HG03135 (cell line): Measurements from ENCODE around the gene CHRNA10.

ENCODE experiments used
- ATAC-seq: cut with Tn5 transposase; IDR thresholded peaks from one replicate; pipeline ENCODE4 v1.9.1; 2021; ENCODE audit warnings: mild to moderate bottlenecking, moderate library complexity; ENCODE audit not compliant: unreplicated experiment

Gene CHRNA10

GRCh38 chr11:3671334-3672254 lies at the start of gene CHRNA10:
Gene CHRNA10 (minus strand): TSS chr11:3671384. CDS start chr11:3671312, 72 bp downstream.
- ATAC-seq = no peak

DNA sequence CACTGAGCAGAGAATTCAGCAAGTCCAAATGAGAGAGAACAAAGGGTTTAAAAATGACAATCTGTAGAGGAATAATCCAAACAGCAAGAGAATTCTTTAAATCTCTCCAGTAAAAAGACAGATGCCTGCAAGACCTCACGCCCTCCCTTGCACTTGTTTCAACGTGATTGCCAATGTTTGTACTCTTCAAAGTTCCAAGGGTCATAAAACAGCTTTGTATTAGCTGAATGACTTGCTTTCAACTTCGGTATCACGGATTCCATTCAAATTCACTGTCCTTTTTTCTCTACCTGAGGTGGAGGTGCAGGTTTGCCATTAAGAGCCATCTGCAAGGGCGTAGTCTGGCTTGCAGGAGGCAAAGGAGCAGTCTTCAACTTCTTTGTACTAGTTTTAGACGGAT lies 41.1 kb upstream of the CHRNA10 start:
- ATAC-seq = no peak

DNA sequence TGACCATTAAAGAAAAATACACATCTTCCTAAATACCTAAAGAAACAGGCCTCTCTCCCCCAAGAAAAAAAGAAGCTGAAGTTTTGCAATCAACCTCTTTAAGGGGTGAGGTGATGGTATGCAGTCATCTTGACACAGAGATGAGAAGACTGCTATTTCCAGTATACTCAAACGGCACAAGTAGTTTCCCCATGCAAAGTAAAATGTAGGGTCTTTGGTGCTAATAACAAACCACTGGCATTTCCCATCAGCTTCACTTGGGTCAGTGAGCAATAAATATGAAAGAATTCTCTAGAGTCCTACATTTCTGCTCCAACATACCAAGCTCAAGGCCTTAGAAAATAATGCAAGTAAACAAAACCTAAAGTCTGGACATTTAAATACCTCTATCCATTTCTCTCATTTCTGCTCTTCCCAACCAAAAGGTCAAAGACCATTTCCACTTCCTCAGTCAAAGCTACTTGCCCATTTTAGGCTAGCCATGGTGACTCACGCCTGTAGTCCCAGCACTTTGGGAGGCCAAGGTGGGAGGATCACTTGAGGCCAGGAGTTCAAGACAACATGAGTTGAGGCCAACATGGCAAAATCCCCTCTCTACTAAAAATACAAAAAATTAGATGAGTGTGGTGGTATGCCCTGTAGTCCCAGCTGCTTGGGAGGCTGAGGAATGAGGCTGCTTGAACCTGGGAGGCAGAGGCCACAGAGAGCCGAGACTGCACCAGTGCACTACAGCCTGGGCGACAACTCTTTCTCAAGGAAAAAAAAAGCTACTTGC lies 39.5 kb upstream of the CHRNA10 start:
- no peak for ATAC-seq

GRCh38 chr11:3709977-3710376 lies 38.8 kb upstream of the CHRNA10 start:
- no peak for ATAC-seq

DNA sequence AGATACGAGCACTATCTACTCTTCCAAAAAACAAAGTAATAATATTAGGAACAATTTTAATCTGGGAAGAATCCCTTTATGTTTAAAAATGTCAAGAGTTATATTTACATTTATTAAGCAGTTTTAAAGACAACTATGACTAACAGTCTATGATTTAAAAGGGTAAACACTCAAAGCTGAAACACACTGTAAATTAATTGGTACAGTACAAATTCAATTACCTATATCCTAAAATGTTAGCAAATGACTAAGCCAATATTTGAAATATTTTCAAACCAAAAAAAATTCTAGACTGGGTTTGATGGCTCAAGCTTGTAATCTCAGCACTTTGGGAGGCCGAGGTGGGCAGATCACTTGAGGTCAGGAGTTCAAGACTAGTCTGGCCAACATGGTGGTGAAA lies 36.0 kb upstream of the CHRNA10 start:
- no peak for ATAC-seq

DNA sequence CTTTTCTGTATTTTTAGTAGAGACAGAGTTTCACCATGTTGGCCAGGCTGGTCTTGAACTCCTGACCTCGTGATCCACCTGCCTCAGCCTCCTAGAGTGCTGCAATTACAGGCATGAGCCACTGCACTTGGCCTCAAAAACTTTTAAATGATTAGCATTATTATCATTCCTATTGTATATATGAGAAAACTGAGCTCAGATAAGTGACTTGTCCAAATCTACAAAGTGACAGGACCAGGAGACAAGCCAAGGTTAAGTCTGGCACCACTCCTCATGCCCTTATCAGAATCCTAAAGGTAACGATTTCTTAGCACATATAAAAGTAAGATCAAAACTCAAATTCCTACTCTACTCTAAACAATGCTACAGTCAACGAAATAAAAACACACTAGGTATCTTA lies 32.2 kb upstream of the CHRNA10 start:
- ATAC-seq = no peak

GRCh38 chr11:3700910-3701309 lies 29.7 kb upstream of the CHRNA10 start:
- ATAC-seq = no peak

DNA sequence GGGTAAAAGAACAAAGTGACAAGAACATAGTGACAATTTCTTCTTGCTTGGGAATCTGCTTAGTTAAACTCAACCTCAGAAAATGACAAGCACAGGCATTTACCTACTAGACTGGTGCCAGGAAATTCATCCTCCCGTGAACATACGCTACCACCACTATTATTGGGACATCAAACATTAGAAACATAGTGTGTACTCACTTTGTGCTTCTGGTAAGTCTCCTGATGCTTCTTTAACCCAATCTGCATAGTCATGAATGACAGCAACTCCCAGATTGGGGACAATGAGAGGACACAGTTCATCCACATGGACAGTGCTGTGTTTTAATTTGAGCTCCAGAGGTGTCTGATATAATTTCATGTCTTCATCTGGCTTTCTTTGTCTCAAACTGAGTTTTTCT lies 29.2 kb upstream of the CHRNA10 start:
- no peak for ATAC-seq

DNA sequence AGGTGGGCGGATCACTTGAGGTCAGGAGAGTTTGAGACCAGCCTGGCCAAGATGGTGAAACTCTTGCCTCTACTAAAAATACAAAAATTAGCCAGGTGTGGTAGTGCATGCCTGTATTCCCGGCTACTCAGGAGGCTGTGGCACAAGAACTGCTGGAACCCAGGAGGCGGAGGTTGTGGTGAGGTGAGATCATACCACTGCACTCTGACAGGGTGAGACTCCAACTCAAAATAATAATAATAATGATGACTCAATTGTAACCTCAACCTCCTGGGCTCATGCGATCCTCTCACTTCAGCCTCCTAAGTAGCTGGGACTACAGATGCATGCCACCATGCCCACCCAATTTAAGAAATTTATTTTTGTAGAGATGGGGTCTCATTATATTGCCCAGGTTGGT lies 15.6 kb upstream of the CHRNA10 start:
- no peak for ATAC-seq

GRCh38 chr11:3685923-3686322 lies 14.7 kb upstream of the CHRNA10 start:
- ATAC-seq = no peak

DNA sequence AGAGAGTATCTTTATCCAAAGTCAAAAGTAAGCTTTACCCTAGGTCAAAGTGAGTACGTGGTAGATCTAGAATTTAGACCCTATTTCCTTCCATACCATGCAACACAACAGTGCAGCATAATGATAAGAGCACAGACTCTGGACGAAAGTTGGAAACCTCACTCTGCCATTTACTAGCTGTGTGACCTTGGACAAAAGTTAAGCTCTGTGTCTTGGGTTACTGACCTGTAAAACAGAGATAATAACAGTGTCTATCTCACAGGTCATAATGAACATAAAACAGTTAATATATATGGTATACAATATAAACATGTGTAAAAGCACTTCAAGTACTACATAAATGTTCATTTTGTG lies 13.6 kb upstream of the CHRNA10 start:
- ATAC-seq = no peak

DNA sequence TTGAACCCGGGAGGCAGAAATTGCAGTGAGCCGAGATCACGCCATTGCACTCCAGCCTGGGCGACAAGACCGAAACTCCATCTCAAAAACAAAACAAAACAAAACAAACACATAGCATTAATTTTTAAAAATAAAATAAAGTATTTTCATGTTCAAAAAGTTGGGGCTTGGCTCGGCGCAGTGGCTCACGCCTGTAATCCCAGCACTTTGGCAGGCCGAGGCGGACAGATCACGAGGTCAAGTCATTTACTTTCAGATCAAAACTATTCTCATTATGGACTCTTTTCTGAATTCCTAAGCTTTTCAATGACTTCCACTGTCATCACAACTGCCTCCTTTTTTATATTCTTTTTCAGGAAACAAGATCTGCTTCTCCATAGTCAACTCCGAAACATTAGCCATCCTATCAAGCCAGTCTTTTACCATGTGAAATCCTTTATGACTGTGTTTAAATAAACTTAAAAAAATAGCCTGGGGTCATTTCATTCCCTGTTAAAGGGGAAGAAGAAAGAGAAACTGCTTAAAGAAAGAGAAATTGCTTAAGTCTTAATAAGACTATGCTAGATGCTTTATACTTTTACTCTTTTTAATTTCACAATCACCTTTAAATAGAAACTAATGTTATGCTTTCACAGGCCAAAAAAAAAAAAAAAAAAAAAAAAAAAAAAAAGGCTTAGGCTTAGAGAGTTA lies 13.1 kb upstream of the CHRNA10 start:
- no peak for ATAC-seq

DNA sequence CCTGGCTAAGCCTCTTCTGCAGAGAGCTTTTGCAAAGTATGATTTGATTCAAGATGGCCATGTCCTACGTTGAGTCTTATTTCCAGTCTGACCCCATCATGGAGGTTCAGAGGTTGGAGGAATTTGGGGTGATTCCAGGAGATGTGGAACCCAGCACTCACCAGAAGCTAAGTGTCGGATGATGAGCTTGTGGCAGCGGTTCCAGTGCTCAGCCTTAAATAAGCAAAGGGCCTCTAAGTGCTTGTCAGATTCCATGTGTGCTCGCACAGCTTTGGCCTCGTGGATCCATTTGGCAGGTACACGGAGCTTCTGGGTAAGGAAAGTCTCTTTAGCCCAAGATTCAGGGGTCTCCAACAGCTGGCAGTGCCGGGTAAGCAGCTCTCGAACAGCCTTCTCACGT lies 11.9 kb upstream of the CHRNA10 start:
- ATAC-seq = no peak

GRCh38 chr11:3679077-3679476 lies 7.9 kb upstream of the CHRNA10 start:
- no peak for ATAC-seq

DNA sequence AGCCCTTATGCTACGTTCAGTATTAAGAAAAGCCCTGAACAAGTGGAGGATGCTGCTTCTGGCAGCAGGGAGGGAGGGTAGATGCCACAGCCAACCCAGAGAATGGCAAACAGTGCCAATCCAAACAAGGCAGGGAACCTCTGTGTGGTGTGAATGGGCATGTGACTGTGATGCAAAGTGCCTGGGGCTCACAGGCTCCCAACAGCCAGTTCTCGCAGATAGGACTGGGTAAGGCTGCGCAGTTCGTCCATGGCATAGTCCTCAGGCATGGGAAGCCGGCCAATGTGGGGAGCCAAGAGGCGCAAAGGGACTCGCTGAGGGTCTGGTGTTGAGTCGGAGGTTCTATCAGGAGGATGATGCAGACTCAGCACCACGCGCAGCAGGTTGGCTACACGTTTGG lies 4.8 kb upstream of the CHRNA10 start:
- ATAC-seq = no peak

DNA sequence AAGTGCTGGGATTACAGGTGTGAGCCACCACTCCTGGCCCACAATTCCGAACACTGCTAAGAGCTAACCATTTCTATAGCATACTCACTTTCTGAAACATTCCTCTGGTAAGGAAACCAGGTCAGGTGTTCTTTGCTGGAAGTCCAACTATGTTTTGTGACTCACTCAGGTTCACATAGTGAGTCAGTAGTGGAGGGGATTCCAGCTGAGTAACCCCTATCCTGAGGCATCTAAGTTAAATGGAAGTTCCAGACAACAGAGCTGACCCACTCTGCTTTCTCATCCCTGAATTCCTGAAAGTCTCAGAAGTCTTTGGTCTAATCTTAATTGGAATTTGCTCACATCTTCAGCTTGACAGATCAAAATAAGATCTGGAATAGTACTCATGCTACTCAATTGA lies 3.0 kb upstream of the CHRNA10 start:
- ATAC-seq = no peak

GRCh38 chr11:3669742-3670183 lies 1.4 kb downstream of the CHRNA10 start:
- ATAC-seq = no peak

- ATAC-seq = no peak
These were observed 2.1 kb downstream of the CHRNA10 start for GRCh38 chr11:3669128-3669527.

DNA sequence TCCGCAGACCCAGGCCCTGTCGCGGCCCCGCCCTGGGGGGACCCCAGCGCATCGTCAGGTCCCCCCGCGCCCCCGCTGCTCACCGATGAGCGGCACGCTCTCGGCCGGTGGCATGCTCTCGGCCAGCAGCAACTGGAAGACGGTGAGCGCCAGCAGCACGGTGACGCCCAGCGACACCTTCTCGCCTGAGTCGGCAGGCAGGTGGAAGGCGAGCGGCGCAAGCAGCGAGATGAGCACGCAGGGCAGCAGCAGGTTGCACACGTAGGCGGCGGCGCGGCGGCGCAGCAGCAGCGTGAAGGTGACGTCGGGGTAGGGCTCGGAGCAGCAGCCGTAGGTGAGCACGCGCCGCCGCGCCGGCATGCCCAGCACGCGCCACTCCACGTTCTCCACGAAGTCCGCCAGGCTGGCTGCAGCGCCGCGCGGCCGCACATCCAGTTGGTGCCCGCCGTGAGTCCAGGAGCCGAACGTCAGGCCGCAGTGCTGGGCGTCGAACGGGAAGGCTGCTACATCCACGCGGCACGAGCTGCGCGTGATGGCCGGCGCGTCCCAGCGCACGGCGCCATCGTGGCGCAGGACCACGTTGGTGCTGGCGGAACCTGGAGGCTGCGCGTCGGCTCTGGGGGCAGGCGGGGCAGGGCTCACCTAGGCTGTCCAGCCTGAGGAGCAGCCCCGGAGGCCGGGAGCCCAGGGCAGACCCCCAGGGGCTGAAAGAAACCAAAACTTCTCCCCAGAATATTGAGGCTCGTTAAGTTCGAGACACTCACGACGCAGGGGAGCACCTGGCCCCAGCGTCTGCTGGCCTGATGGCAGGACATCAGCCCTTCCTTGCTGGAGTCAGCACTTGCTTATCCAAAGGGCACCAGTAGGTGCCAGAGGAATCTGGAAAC lies 3.8 kb downstream of the CHRNA10 start:
- ATAC-seq = no peak

- no peak for ATAC-seq
These were observed 5.1 kb downstream of the CHRNA10 start for GRCh38 chr11:3666023-3666530.
